OCI-LY3 (cell line): Measurements from ENCODE around the gene MSI2.
A peak's percentile ranks its signal among the peaks of the same experiment; 100 is the strongest.

ENCODE experiments used
- EZH2phosphoT487 ChIP-seq: fragments of 200-600 bp; shearing (Covaris generic); IDR thresholded peaks from 2 replicates; pipeline ENCODE4 v1.6.1; 2018; ENCODE audit warnings: antibody characterized with exemption, mixed run types, low read depth
- TF ChIP-seq, protein P1 (sequence below): fragments of 200-600, 300-600 bp; sonication (generic); IDR thresholded peaks from 2 replicates; pipeline ENCODE4 v1.5.1; 2014; ENCODE audit warnings: antibody characterized with exemption, low read length, low read depth

DNA sequence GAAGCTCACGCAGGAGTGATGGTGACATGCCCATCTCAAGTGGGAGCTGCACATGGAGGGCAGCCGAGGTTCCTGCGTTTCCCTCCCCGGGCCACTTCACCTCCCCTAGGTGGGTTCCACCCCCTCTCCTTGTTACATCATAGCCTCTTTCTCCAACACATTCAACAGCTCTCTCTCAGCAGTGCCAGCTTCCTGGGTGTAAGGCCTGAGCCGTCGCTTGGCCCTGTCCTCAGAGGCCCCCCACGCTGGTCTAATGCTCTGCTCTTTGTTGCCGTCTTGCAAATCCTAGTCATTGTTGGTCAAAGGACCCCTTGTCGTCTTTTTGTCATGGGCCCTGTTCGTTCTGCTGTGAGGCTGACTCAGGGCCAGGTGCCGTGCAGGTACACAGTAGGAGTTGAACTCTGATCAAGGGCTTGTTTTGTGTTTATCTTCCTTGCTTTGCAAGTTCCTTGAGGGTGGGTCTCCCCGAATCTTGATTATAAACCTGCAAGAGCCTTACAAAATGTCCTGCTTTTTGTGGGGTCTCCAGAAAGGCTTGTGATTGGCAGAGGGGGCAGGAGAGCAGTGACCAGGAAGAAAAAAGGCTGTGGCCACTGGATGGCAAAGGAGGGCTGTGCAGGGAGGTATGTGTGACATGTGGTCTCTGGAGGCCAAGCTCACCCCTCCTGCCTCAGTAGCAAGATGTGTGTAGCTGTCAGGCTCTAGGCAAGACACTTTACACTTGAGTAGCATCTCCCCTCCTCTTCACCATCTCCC, 352.2 kb downstream of the MSI2 start:
- TF ChIP-seq, protein P1, sequence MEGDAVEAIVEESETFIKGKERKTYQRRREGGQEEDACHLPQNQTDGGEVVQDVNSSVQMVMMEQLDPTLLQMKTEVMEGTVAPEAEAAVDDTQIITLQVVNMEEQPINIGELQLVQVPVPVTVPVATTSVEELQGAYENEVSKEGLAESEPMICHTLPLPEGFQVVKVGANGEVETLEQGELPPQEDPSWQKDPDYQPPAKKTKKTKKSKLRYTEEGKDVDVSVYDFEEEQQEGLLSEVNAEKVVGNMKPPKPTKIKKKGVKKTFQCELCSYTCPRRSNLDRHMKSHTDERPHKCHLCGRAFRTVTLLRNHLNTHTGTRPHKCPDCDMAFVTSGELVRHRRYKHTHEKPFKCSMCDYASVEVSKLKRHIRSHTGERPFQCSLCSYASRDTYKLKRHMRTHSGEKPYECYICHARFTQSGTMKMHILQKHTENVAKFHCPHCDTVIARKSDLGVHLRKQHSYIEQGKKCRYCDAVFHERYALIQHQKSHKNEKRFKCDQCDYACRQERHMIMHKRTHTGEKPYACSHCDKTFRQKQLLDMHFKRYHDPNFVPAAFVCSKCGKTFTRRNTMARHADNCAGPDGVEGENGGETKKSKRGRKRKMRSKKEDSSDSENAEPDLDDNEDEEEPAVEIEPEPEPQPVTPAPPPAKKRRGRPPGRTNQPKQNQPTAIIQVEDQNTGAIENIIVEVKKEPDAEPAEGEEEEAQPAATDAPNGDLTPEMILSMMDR = 0 out of 2 replicates have a peak, but pooled peaks have one; percentile 12
- no peak for TF ChIP-seq EZH2phosphoT487
